Trophoblast cell (in vitro differentiated cells and primary cell): ENCODE data around the gene ODC1.

Source experiments
- DNase-seq, 2 donors: peaks; one replicate each; pipeline ENCODE4 v3.0.0-alpha.2; 2016
- H2AFZ ChIP-seq: 2 replicates; pipeline ENCODE4 v1.6.1; 2013; ENCODE audit warnings: low read length, moderate library complexity, mild to moderate bottlenecking; ENCODE audit not compliant: insufficient read depth, poor library complexity
- H2AK5ac ChIP-seq: 2 replicates; pipeline ENCODE4 v1.6.1; 2013; ENCODE audit warnings: mild to moderate bottlenecking, low read length
- H2BK120ac ChIP-seq: 2 replicates; pipeline ENCODE4 v1.6.1; 2013; ENCODE audit warnings: low read length, mild to moderate bottlenecking, moderate library complexity; ENCODE audit not compliant: insufficient read depth, poor library complexity
- H2BK12ac ChIP-seq: 2 replicates; pipeline ENCODE4 v1.6.1; 2013; ENCODE audit warnings: mild to moderate bottlenecking, low read length, moderate library complexity
- H2BK5ac ChIP-seq: 2 replicates; pipeline ENCODE4 v1.6.1; 2013; ENCODE audit warnings: low read length, low read depth, moderate library complexity, mild to moderate bottlenecking; ENCODE audit not compliant: poor library complexity
- H3K14ac ChIP-seq: 2 replicates; pipeline ENCODE4 v1.6.1; 2013; ENCODE audit warnings: mild to moderate bottlenecking, low read length
- H3K18ac ChIP-seq: 2 replicates; pipeline ENCODE4 v1.6.1; 2013; ENCODE audit warnings: mild to moderate bottlenecking, low read length
- H3K23ac ChIP-seq: 2 replicates; pipeline ENCODE4 v1.6.1; 2013; ENCODE audit warnings: low read length
- H3K27ac ChIP-seq: 2 replicates; pipeline ENCODE4 v1.5.1; 2013; ENCODE audit warnings: low read depth, mild to moderate bottlenecking, inconsistent platforms, low read length, moderate library complexity
- H3K27me3 ChIP-seq: 2 replicates; pipeline ENCODE4 v1.6.1; 2013; ENCODE audit warnings: inconsistent platforms, mild to moderate bottlenecking, low read length, moderate library complexity; ENCODE audit not compliant: insufficient read depth
- H3K36me3 ChIP-seq, 2 experiments: 1 replicate in 1 of 2; 2 replicates in 1 of 2; pipeline ENCODE4 v1.6.1; 2013; ENCODE audit warnings: low read length in 2 of 2, mild to moderate bottlenecking in 2 of 2, moderate library complexity in 1 of 2; ENCODE audit not compliant: insufficient read depth in 2 of 2, control insufficient read depth in 1 of 2
- H3K4ac ChIP-seq: 2 replicates; pipeline ENCODE4 v1.6.1; 2013; ENCODE audit warnings: low read depth, mild to moderate bottlenecking, low read length, moderate library complexity
- H3K4me1 ChIP-seq, 2 experiments: 1 replicate in 1 of 2; 2 replicates in 1 of 2; pipeline ENCODE4 v1.6.1; 2013; ENCODE audit warnings: low read length in 2 of 2, mild to moderate bottlenecking in 2 of 2, moderate library complexity in 1 of 2; ENCODE audit not compliant: insufficient read depth in 2 of 2, control insufficient read depth in 1 of 2
- H3K4me2 ChIP-seq: 2 replicates; pipeline ENCODE4 v1.6.1; 2013; ENCODE audit warnings: inconsistent platforms, mild to moderate bottlenecking, low read length, moderate library complexity
- H3K4me3 ChIP-seq: 2 replicates; pipeline ENCODE4 v1.5.1; 2013; ENCODE audit warnings: mild to moderate bottlenecking, low read depth, low read length, inconsistent platforms
- H3K79me1 ChIP-seq: one replicate; pipeline ENCODE4 v1.6.1; 2013; ENCODE audit warnings: low read length
- H3K79me2 ChIP-seq: 2 replicates; pipeline ENCODE4 v1.6.1; 2013; ENCODE audit warnings: low read length, mild to moderate bottlenecking; ENCODE audit not compliant: control insufficient read depth, insufficient read depth, poor library complexity
- H3K9ac ChIP-seq: 2 replicates; pipeline ENCODE4 v1.6.1; 2013; ENCODE audit warnings: mild to moderate bottlenecking, low read length
- H3K9me3 ChIP-seq: 2 replicates; pipeline ENCODE4 v1.6.1; 2013; ENCODE audit warnings: low read depth, mild to moderate bottlenecking, control low read depth, inconsistent platforms, low read length; ENCODE audit not compliant: insufficient read depth
- H4K12ac ChIP-seq: 2 replicates; pipeline ENCODE4 v1.6.1; 2013; ENCODE audit warnings: low read depth, mild to moderate bottlenecking, low read length, moderate library complexity
- H4K8ac ChIP-seq: 2 replicates; pipeline ENCODE4 v1.6.1; 2013; ENCODE audit warnings: low read depth, mild to moderate bottlenecking, low read length, moderate library complexity
- H4K91ac ChIP-seq: one replicate; pipeline ENCODE4 v1.6.1; 2013; ENCODE audit warnings: low read depth, mild to moderate bottlenecking, low read length, moderate library complexity
- WGBS: extraction: QIAGEN DNeasy Blood & Tissue Kit; methylation state at CpG from one replicate; pipeline ENCODE4 v1.1.7; 2013; ENCODE audit warnings: missing lambda C conversion rate; ENCODE audit not compliant: insufficient read length, insufficient coverage; ENCODE audit errors: extremely low coverage; 5-methylcytosine and 5-hydroxymethylcytosine counted together

ODC1 gene

DNA sequence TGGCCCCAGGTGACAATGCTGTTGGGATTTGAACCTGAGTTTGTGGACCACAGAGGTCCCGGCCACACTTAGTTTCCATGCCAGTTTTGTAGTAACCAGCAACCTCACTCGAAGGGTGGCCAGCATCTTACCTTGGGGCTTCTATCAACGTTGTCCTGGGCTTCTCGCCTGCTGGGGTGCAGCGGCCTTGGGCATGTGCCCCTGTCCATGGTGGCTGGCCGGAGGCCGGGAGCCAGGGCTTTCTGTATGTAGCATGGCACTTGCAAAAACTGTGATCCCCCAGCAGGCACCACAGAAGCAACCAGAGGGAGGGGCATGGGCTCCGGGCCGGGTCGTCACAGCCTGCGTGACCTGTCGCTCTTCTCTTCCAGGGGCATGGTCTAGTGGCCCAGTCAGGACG is 51.7 kb downstream of the ODC1 start:
- Histone ChIP-seq H2BK12ac (no peak overlapping the region), H3K14ac (no peak overlapping the region), H3K4me2 (no peak overlapping the region), H3K9ac (no peak overlapping the region), H3K27me3 (no peaks in the 10 kb centered on the region), H3K23ac (no peak overlapping the region), H2BK5ac (no peak overlapping the region), H4K8ac (no peak overlapping the region), H3K4me3 (no peak overlapping the region), H2BK120ac (no peak overlapping the region), H3K9me3 (peaks cover 8% of the 10 kb centered on the region), H2AK5ac (no peak overlapping the region), H3K4me1 (peaks cover 7 to 11% of the 10 kb centered on the region in 2 experiments), H3K79me1 (no peaks in the 10 kb centered on the region), H4K91ac (no peak overlapping the region), H2AFZ (no peak overlapping the region), H3K4ac (no peak overlapping the region), H4K12ac (no peak overlapping the region), H3K18ac (no peak overlapping the region), H3K79me2 (no peaks in the 10 kb centered on the region), H3K36me3 (peaks cover 10% of the 10 kb centered on the region in 2 experiments), H3K27ac (no peak overlapping the region)
- WGBS: no CpG with 5 or more reads among the region's 13 CpGs
- DNase-seq: no peak

DNA sequence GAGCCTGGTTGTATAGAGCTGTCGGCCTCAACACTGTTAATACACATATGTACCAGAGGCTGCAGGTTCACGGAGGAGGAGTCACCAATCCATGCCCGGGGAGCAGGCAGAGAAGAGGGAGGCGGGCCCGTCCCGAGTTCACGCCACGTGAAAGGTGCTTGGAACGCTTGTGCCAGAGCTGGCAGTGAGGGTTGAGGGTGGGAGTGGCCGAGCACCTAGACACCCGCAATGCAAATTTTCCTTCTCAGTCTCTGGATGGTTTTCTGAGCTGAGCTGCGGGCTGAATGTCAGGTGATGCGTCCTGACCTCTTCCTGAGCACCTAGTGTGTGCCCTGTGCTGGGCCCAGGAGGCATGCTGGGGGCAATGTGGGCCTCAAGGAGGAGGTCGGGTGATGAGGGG is 52.2 kb downstream of the ODC1 start:
- DNase-seq: peak in 1 of 2 donors; percentile 67
- Histone ChIP-seq H4K12ac (no peak overlapping the region), H3K4ac (no peak overlapping the region), H3K27ac (no peak overlapping the region), H3K14ac (no peak overlapping the region), H3K9me3 (peaks cover 8% of the 10 kb centered on the region), H3K9ac (no peak overlapping the region), H2AFZ (peak overlapping the region; percentile 13), H2BK5ac (no peak overlapping the region), H3K79me2 (no peaks in the 10 kb centered on the region), H3K4me1 (peaks cover 7 to 11% of the 10 kb centered on the region in 2 experiments), H3K23ac (no peak overlapping the region), H4K8ac (no peak overlapping the region), H3K4me2 (no peak overlapping the region), H3K4me3 (no peak overlapping the region), H2AK5ac (no peak overlapping the region), H3K79me1 (no peaks in the 10 kb centered on the region), H3K36me3 (peaks cover 8 to 10% of the 10 kb centered on the region in 2 experiments), H2BK120ac (no peak overlapping the region), H4K91ac (no peak overlapping the region), H3K27me3 (no peaks in the 10 kb centered on the region), H3K18ac (no peak overlapping the region), H2BK12ac (no peak overlapping the region)
- WGBS: no CpG with 5 or more reads among the region's 14 CpGs

DNA sequence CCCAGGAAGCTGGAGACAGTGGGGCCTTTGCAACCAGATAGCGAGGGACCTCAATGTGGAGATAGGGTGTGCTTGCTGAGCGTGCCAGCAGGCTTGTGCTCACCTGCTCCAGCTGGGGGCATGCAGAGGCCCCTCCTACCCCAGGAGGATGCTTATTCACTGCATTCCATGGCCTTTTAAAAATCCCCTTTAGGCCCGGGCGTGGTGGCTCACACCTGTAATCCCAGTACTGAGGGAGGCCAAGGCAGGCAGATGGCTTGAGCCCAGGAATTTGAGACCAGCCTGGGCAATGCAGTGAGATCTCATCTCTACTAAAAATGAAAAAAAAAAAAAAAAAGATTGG is 54.5 kb downstream of the ODC1 start:
- no peak overlapping the region for H3K18ac ChIP-seq
- no peak overlapping the region for H2BK5ac ChIP-seq
- no peak overlapping the region for H2BK12ac ChIP-seq
- H4K8ac ChIP-seq: no peak overlapping the region
- no peaks in the 10 kb centered on the region for H3K27me3 ChIP-seq
- H3K9me3 ChIP-seq: no peaks in the 10 kb centered on the region
- no peaks in the 10 kb centered on the region for H3K79me1 ChIP-seq
- no peak overlapping the region for H3K4me2 ChIP-seq
- peak; percentile 66 to 85 for DNase-seq
- no peak overlapping the region for H2AFZ ChIP-seq
- H4K91ac ChIP-seq: no peak overlapping the region
- no peak overlapping the region for H3K4ac ChIP-seq
- WGBS: no CpG with 5 or more reads among the region's 4 CpGs
- peaks cover 7 to 11% of the 10 kb centered on the region in 2 experiments for H3K4me1 ChIP-seq
- H3K14ac ChIP-seq: no peak overlapping the region
- no peak overlapping the region for H3K23ac ChIP-seq
- H3K79me2 ChIP-seq: no peaks in the 10 kb centered on the region
- H3K9ac ChIP-seq: no peak overlapping the region
- no peak overlapping the region for H4K12ac ChIP-seq
- H2AK5ac ChIP-seq: no peak overlapping the region
- no peak overlapping the region for H3K27ac ChIP-seq
- no peak overlapping the region for H2BK120ac ChIP-seq
- no peaks in the 10 kb centered on the region for H3K36me3 ChIP-seq
- no peak overlapping the region for H3K4me3 ChIP-seq

DNA sequence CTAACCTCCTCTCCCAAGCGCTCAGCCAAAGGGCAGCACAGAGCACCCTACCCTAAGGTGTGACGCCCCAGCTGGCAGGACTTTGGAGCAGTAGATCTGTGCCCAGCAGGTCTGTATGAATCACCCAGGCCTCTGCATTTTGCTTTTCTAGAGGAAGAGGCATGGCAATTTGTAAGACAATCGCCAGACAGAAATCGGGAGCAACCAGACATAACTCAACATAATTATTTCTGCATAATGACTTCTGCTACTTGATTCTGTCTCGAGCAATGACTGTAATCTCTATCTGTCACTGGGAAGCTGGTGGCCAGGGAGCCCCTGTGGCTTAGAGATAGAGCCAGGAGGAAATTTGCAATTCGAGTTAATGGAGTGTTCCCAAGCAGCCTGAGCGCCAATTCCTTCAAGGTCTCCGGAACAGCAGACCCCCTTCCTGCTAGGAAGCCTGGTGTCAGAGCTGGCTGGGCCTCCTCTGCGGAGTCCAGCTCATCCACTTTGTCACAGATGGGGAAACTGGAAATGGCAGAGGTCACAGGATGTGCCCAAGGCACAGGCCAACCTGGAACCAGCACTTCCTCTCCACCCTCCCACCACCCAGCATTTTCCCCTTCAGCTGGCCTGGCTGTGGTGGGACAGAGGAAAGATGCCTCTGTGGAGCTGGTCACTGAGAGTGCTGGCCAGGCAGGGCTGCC is 55.0 kb downstream of the ODC1 start:
- Histone ChIP-seq H3K79me1 (no peaks in the 10 kb centered on the region), H3K27me3 (no peaks in the 10 kb centered on the region), H3K4ac (no peak overlapping the region), H3K4me2 (no peak overlapping the region), H3K4me3 (no peak overlapping the region), H3K79me2 (no peaks in the 10 kb centered on the region), H4K8ac (no peak overlapping the region), H2AK5ac (no peak overlapping the region), H3K14ac (no peak overlapping the region), H3K4me1 (peaks cover 7 to 11% of the 10 kb centered on the region in 2 experiments), H2BK12ac (no peak overlapping the region), H3K36me3 (no peaks in the 10 kb centered on the region), H4K91ac (no peak overlapping the region), H3K23ac (no peak overlapping the region), H2BK5ac (no peak overlapping the region), H2AFZ (no peak overlapping the region), H3K18ac (peak overlapping the region; percentile 16), H4K12ac (no peak overlapping the region), H2BK120ac (no peak overlapping the region), H3K9ac (no peak overlapping the region), H3K9me3 (no peaks in the 10 kb centered on the region), H3K27ac (no peak overlapping the region)
- WGBS: no CpG with 5 or more reads among the region's 9 CpGs
- DNase-seq: peak in 1 of 2 donors; percentile 25
